Liver (tissue), 9 donors: ENCODE measurements around the gene CSNK2B. TPM values are rescaled to one million over a fixed set of nuclear protein-coding genes. Genes with fewer than 3 reads are reported as not detected.

Experiments
- DNase-seq: peaks from one replicate; pipeline ENCODE4 v3.0.0-alpha.2; 2017; ENCODE audit warnings: low spot score
- H3K27ac ChIP-seq, 2 donors: one replicate each; pipeline ENCODE4 v1.7.0; 2013; ENCODE audit warnings: inconsistent platforms in 2 of 2, low read length in 2 of 2, control low read depth in 1 of 2, low read depth in 1 of 2, mild to moderate bottlenecking in 1 of 2
- H3K27me3 ChIP-seq, 4 donors: one replicate each; pipeline versions ENCODE4 v1.6.1 to v1.7.0; 2013; ENCODE audit warnings: low read length in 3 of 4, inconsistent platforms in 1 of 4, mild to moderate bottlenecking in 1 of 4, moderate library complexity in 1 of 4; ENCODE audit not compliant: control insufficient read depth in 4 of 4, insufficient read depth in 4 of 4
- H3K36me3 ChIP-seq, 4 donors: one replicate each; pipeline versions ENCODE4 v1.6.1 to v1.7.0; 2013; ENCODE audit warnings: low read length in 3 of 4, mild to moderate bottlenecking in 3 of 4, low read depth in 1 of 4, moderate library complexity in 1 of 4; ENCODE audit not compliant: control insufficient read depth in 4 of 4, insufficient read depth in 3 of 4
- H3K4me1 ChIP-seq, 4 donors: one replicate each; pipeline versions ENCODE4 v1.6.1 to v1.7.0; 2013; ENCODE audit warnings: low read length in 3 of 4, mild to moderate bottlenecking in 3 of 4, moderate library complexity in 1 of 4; ENCODE audit not compliant: control insufficient read depth in 4 of 4, insufficient read depth in 4 of 4
- H3K4me3 ChIP-seq, 3 donors: one replicate each; pipeline versions ENCODE4 v1.6.1 to v1.7.0; 2013; ENCODE audit warnings: low read length in 3 of 3, control low read depth in 1 of 3, low read depth in 1 of 3, mild to moderate bottlenecking in 1 of 3
- H3K9ac ChIP-seq, 2 donors: one replicate each; pipeline ENCODE4 v1.7.0; 2013; ENCODE audit warnings: low read length in 2 of 2, mild to moderate bottlenecking in 2 of 2, moderate library complexity in 2 of 2, control low read depth in 1 of 2, low read depth in 1 of 2
- H3K9me3 ChIP-seq, 4 donors: one replicate each; pipeline versions ENCODE4 v1.6.1 to v1.7.0; 2013; ENCODE audit warnings: low read length in 3 of 4; ENCODE audit not compliant: control insufficient read depth in 4 of 4
- CTCF ChIP-seq: fragments of 150-350 bp; IDR thresholded peaks from 2 replicates; pipeline ENCODE4 v1.5.1; 2017; ENCODE audit warnings: improper control_type of control experiment, low read depth, low read length; ENCODE audit not compliant: missing input control
- EGR1 ChIP-seq, 2 donors: IDR thresholded peaks; 2 replicates each; pipeline ENCODE4 v1.6.1; 2016 to 2018; ENCODE audit warnings: antibody characterized with exemption in 2 of 2, low read depth in 2 of 2
- FOXA1 ChIP-seq: IDR thresholded peaks from 2 replicates; pipeline ENCODE4 v1.6.1; 2016; ENCODE audit warnings: antibody characterized with exemption
- FOXA2 ChIP-seq: IDR thresholded peaks from 2 replicates; pipeline ENCODE4 v1.6.1; 2016; ENCODE audit warnings: antibody characterized with exemption
- GABPA ChIP-seq, 2 donors: IDR thresholded peaks in 1 of 2; conservative IDR thresholded peaks in 1 of 2; 2 replicates each; pipeline ENCODE4 v1.6.1; 2016; ENCODE audit warnings: antibody characterized with exemption in 2 of 2, mild to moderate bottlenecking in 1 of 2, moderate library complexity in 1 of 2
- HNF4A ChIP-seq, 2 donors: conservative IDR thresholded peaks; 2 replicates each; pipeline ENCODE4 v1.6.1; 2016; ENCODE audit warnings: antibody characterized with exemption in 2 of 2, mild to moderate bottlenecking in 2 of 2
- HNF4G ChIP-seq: IDR thresholded peaks from 2 replicates; pipeline ENCODE4 v1.6.1; 2016; ENCODE audit warnings: antibody characterized with exemption
- JUND ChIP-seq, 2 donors: IDR thresholded peaks; 2 replicates each; pipeline ENCODE4 v1.6.1; 2016; ENCODE audit warnings: antibody characterized with exemption in 2 of 2
- MAX ChIP-seq: IDR thresholded peaks from 2 replicates; pipeline ENCODE4 v1.6.1; 2016; ENCODE audit warnings: antibody characterized with exemption
- NR2F2 ChIP-seq: IDR thresholded peaks from 2 replicates; pipeline ENCODE4 v1.6.1; 2016; ENCODE audit warnings: antibody characterized with exemption
- RAD21 ChIP-seq, 2 donors: IDR thresholded peaks; 2 replicates each; pipeline ENCODE4 v1.6.1; 2016; ENCODE audit warnings: antibody characterized with exemption in 2 of 2, mild to moderate bottlenecking in 2 of 2
- RXRA ChIP-seq, 2 donors: IDR thresholded peaks; 2 replicates each; pipeline ENCODE4 v1.6.1; 2017 to 2018; ENCODE audit warnings: antibody characterized with exemption in 2 of 2, mild to moderate bottlenecking in 1 of 2
- SP1 ChIP-seq: IDR thresholded peaks from 2 replicates; pipeline ENCODE4 v1.6.1; 2018; ENCODE audit warnings: antibody characterized with exemption, mild to moderate bottlenecking
- TAF1 ChIP-seq: conservative IDR thresholded peaks from 2 replicates; pipeline ENCODE4 v1.6.1; 2016; ENCODE audit warnings: antibody characterized with exemption, mild to moderate bottlenecking
- YY1 ChIP-seq: IDR thresholded peaks from 2 replicates; pipeline ENCODE4 v1.6.1; 2016; ENCODE audit warnings: antibody characterized with exemption, mild to moderate bottlenecking
- WGBS: extraction: QIAGEN DNeasy Blood & Tissue Kit; methylation state at CpG from one replicate; pipeline ENCODE4 v1.1.7; 2013; 5-methylcytosine and 5-hydroxymethylcytosine counted together
- polyA plus RNA-seq, 2 donors: library from polyadenylated mRNA; stranded (reverse) in 1 of 2; unstranded in 1 of 2; fragments of 200-250 nt in 1 of 2; fragments of >200 nt in 1 of 2; fragmentation: Nextera tagmentation in 1 of 2; extraction: Ambion mirVana in 1 of 2; gene quantifications; one replicate each; pipeline versions ENCODE4 v1.2.1 to v1.2.3, GENCODE V29; 2013 to 2015
- total RNA-seq, 2 donors: library from RNA; depleted of rRNA; stranded (reverse); fragments of >200 nt; gene quantifications; one replicate each; pipeline ENCODE4 v1.2.3, GENCODE V29; 2014
- TF ChIP-seq, protein P1 (sequence below): IDR thresholded peaks from 2 replicates; pipeline ENCODE4 v1.6.1; 2016; ENCODE audit warnings: antibody characterized with exemption, mild to moderate bottlenecking
- TF ChIP-seq, protein P2 (sequence below): IDR thresholded peaks from 2 replicates; pipeline ENCODE4 v1.6.1; 2016; ENCODE audit warnings: antibody characterized with exemption
- TF ChIP-seq, protein P3 (sequence below): IDR thresholded peaks from 2 replicates; pipeline ENCODE4 v1.6.1; 2016; ENCODE audit warnings: antibody characterized with exemption
- donor health status: healthy.
- donor health status: healthy.
- donor health status: healthy.
- donor health status: healthy.
- donor health status: healthy.

The CSNK2B gene
- total and polyA plus RNA-seq, 4 donors = 58.1 to 108 (median 77.0) TPM

- Histone ChIP-seq H3K27me3 (no peaks in the 10 kb centered on the region), H3K27ac (no peak overlapping the region), H3K36me3 (peaks cover 8 to 36% (median 21%) of the 10 kb centered on the region in 4 donors), H3K9me3 (no peaks in the 10 kb centered on the region), H3K9ac (no peak overlapping the region), H3K4me3 (no peak overlapping the region), H3K4me1 (peaks cover 0 to 17% (median 14%) of the 10 kb centered on the region in 4 donors)
- WGBS = 77% methylated on average over 3 of the region's 3 CpGs
- TF ChIP-seq, protein P1, sequence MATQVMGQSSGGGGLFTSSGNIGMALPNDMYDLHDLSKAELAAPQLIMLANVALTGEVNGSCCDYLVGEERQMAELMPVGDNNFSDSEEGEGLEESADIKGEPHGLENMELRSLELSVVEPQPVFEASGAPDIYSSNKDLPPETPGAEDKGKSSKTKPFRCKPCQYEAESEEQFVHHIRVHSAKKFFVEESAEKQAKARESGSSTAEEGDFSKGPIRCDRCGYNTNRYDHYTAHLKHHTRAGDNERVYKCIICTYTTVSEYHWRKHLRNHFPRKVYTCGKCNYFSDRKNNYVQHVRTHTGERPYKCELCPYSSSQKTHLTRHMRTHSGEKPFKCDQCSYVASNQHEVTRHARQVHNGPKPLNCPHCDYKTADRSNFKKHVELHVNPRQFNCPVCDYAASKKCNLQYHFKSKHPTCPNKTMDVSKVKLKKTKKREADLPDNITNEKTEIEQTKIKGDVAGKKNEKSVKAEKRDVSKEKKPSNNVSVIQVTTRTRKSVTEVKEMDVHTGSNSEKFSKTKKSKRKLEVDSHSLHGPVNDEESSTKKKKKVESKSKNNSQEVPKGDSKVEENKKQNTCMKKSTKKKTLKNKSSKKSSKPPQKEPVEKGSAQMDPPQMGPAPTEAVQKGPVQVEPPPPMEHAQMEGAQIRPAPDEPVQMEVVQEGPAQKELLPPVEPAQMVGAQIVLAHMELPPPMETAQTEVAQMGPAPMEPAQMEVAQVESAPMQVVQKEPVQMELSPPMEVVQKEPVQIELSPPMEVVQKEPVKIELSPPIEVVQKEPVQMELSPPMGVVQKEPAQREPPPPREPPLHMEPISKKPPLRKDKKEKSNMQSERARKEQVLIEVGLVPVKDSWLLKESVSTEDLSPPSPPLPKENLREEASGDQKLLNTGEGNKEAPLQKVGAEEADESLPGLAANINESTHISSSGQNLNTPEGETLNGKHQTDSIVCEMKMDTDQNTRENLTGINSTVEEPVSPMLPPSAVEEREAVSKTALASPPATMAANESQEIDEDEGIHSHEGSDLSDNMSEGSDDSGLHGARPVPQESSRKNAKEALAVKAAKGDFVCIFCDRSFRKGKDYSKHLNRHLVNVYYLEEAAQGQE = no peak
- no peak for TF ChIP-seq GABPA (IDR thresholded peaks at IDR 0.05 in 1 of 2, conservative IDR thresholded peaks at IDR 0.05 in 1 of 2)
- DNase-seq = no peak
These were observed 31.7 kb downstream of the CSNK2B start for GRCh38 chr6:31697555-31697954.

DNA sequence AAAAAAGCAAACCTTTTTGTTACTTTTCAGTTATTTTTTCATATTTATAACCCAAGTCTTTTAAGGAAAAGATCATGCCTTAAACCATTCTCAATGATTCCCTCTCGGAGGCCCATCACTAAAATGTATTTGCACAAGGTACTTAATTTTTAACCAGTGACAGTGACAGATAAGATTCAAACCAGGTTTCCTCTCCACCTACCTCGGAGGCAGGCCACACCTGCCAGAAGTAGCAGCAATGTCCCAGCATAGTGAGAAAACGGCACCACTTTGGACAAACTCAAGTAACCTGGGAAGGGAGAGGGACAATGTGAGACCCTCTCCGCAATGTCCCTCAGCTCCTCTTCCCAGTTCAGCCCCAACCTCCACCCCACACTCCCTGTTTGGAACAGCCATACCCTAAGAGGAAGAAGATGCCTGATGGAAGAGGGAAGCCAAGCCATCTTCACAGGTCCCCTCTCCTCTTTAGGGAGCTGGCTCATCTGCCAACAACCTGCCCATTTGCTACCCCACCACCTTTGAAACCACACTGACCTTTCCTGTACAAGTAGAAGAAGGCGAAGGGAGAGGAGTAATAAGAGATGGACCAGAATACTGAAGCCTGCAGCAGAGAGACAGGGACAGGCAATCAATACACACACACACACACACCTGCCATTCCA is 35.0 kb downstream of the CSNK2B start:
- Histone ChIP-seq H3K27ac (no peak overlapping the region), H3K9ac (no peak overlapping the region), H3K36me3 (peaks cover 8 to 11% (median 9%) of the 10 kb centered on the region in 4 donors), H3K9me3 (no peaks in the 10 kb centered on the region), H3K4me1 (peaks cover 0 to 17% (median 14%) of the 10 kb centered on the region in 4 donors), H3K27me3 (no peaks in the 10 kb centered on the region), H3K4me3 (no peak overlapping the region)
- 60% methylated on average over 5 of the region's 5 CpGs for WGBS
- no peak for DNase-seq
- TF ChIP-seq CTCF (no peak), MAX (no peak), FOXA1 (no peak), EGR1 (IDR thresholded peaks at IDR 0.05; ENCODE audit: low read depth in 2 of 2) (no peak), RXRA (IDR thresholded peaks at IDR 0.05) (no peak), SP1 (no peak), HNF4A (conservative IDR thresholded peaks at IDR 0.05) (no peak), TAF1 (no peak), JUND (IDR thresholded peaks at IDR 0.05) (no peak), GABPA (IDR thresholded peaks at IDR 0.05 in 1 of 2, conservative IDR thresholded peaks at IDR 0.05 in 1 of 2) (no peak), YY1 (no peak), HNF4G (no peak), FOXA2 (no peak), NR2F2 (no peak), RAD21 (IDR thresholded peaks at IDR 0.05) (no peak)
- TF ChIP-seq, protein P1 = no peak
- TF ChIP-seq, protein P2, sequence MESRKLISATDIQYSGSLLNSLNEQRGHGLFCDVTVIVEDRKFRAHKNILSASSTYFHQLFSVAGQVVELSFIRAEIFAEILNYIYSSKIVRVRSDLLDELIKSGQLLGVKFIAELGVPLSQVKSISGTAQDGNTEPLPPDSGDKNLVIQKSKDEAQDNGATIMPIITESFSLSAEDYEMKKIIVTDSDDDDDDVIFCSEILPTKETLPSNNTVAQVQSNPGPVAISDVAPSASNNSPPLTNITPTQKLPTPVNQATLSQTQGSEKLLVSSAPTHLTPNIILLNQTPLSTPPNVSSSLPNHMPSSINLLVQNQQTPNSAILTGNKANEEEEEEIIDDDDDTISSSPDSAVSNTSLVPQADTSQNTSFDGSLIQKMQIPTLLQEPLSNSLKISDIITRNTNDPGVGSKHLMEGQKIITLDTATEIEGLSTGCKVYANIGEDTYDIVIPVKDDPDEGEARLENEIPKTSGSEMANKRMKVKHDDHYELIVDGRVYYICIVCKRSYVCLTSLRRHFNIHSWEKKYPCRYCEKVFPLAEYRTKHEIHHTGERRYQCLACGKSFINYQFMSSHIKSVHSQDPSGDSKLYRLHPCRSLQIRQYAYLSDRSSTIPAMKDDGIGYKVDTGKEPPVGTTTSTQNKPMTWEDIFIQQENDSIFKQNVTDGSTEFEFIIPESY = no peak
- TF ChIP-seq, protein P3, sequence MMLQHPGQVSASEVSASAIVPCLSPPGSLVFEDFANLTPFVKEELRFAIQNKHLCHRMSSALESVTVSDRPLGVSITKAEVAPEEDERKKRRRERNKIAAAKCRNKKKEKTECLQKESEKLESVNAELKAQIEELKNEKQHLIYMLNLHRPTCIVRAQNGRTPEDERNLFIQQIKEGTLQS = no peak
